Calu3 (cell line): ENCODE results near the gene NTM. TPM values are rescaled to one million over a fixed set of nuclear protein-coding genes. Genes with fewer than 3 reads are reported as not detected.

ENCODE experiments used
- BruUV-seq: library from RNA; stranded (reverse); fragments of 400-500 nt; replicated peaks from 2 replicates; lab custom pipeline; 2021; lab: Mats Ljungman, UMichigan
- CTCF ChIA-PET: fragments of 300-600 bp; sonication (Branson Sonifier 250); formaldehyde crosslinking; loops from one replicate; lab custom pipeline; 2022; ENCODE audit warnings: antibody characterized with exemption; lab: Charles Lee
- DNase-seq: peaks from one replicate; pipeline ENCODE4 v3.0.0; 2022
- H3K27ac Mint-ChIP-seq: one replicate; pipeline ENCODE4 v1.8.0; 2022; ENCODE audit warnings: mixed read lengths; ENCODE audit not compliant: unreplicated experiment
- H3K27me3 Mint-ChIP-seq: one replicate; pipeline ENCODE4 v1.8.0; 2022; ENCODE audit warnings: mixed read lengths; ENCODE audit not compliant: unreplicated experiment
- H3K36me3 Mint-ChIP-seq: one replicate; pipeline ENCODE4 v1.8.0; 2022; ENCODE audit warnings: mild to moderate bottlenecking, moderate library complexity, mixed read lengths; ENCODE audit not compliant: insufficient read depth, unreplicated experiment
- H3K4me1 Mint-ChIP-seq: one replicate; pipeline ENCODE4 v1.8.0; 2022; ENCODE audit warnings: mild to moderate bottlenecking, low read depth, mixed read lengths; ENCODE audit not compliant: unreplicated experiment
- H3K4me3 Mint-ChIP-seq: one replicate; pipeline ENCODE4 v1.8.0; 2022; ENCODE audit warnings: mild to moderate bottlenecking, low read depth, moderate library complexity, mixed read lengths; ENCODE audit not compliant: unreplicated experiment
- H3K9me3 Mint-ChIP-seq: one replicate; pipeline ENCODE4 v1.8.0; 2022; ENCODE audit warnings: low read depth, mixed read lengths; ENCODE audit not compliant: unreplicated experiment
- CTCF ChIP-seq: fragments of 200-600 bp; IDR thresholded peaks from one replicate; pipeline ENCODE4 v1.8.0; 2022; ENCODE audit warnings: antibody characterized with exemption; ENCODE audit not compliant: unreplicated experiment
- intact Hi-C: fragments of 100-400 bp; cut with micrococcal nuclease; formaldehyde crosslinking; loops from one replicate; pipeline ENCODE4 v1.10.0; 2022; ENCODE audit not compliant: unreplicated experiment
- total RNA-seq: library from RNA; stranded (reverse); gene quantifications from 2 replicates; pipeline ENCODE4 v1.2.3, GENCODE V29; 2022

Gene NTM
- total RNA-seq, 1 experiment from 2014 or later, result not detected

GRCh38 chr11:131942878-131943277 lies 572.5 kb downstream of the NTM start:
- Mint-ChIP-seq H3K36me3 (no peaks in the 10 kb centered on the region), H3K4me3 (no peak overlapping the region), H3K27me3 (no peaks in the 10 kb centered on the region), H3K9me3 (peaks cover 18% of the 10 kb centered on the region), H3K27ac (no peak overlapping the region), H3K4me1 (no peaks in the 10 kb centered on the region)
- BruUV-seq, result no TSS peak
- no peak for DNase-seq
- no peak for TF ChIP-seq CTCF
- intact Hi-C loops, result no loop called here
- CTCF ChIA-PET, result no interaction called here

GRCh38 chr11:131943295-131943694 lies 572.9 kb downstream of the NTM start:
- Mint-ChIP-seq H3K4me1 (no peaks in the 10 kb centered on the region), H3K9me3 (peaks cover 15% of the 10 kb centered on the region), H3K4me3 (no peak overlapping the region), H3K27me3 (no peaks in the 10 kb centered on the region), H3K36me3 (no peaks in the 10 kb centered on the region), H3K27ac (no peak overlapping the region)
- intact Hi-C loops, result no loop called here
- no peak for DNase-seq
- TF ChIP-seq CTCF, result no peak
- BruUV-seq, result no TSS peak
- CTCF ChIA-PET, result no interaction called here

- no TSS peak for BruUV-seq
- Mint-ChIP-seq H3K4me3 (no peak overlapping the region), H3K9me3 (peaks cover 7% of the 10 kb centered on the region), H3K27me3 (no peaks in the 10 kb centered on the region), H3K36me3 (no peaks in the 10 kb centered on the region), H3K4me1 (no peaks in the 10 kb centered on the region), H3K27ac (no peak overlapping the region)
- intact Hi-C loops, result no loop called here
- no peak for TF ChIP-seq CTCF
- DNase-seq, result no peak
- CTCF ChIA-PET, result no interaction called here
Observed at GRCh38 chr11:131944736-131945135, 574.3 kb downstream of the NTM start.

- Mint-ChIP-seq H3K9me3 (peaks cover 12% of the 10 kb centered on the region), H3K27me3 (no peaks in the 10 kb centered on the region), H3K27ac (no peak overlapping the region), H3K4me3 (no peak overlapping the region), H3K4me1 (no peaks in the 10 kb centered on the region), H3K36me3 (peaks cover 3% of the 10 kb centered on the region)
- no peak for DNase-seq
- intact Hi-C loops, result no loop called here
- no TSS peak for BruUV-seq
- no peak for TF ChIP-seq CTCF
- CTCF ChIA-PET, result no interaction called here
Observed at GRCh38 chr11:131945706-131946105, 575.3 kb downstream of the NTM start.

GRCh38 chr11:131947511-131947910 lies 577.1 kb downstream of the NTM start:
- H3K4me3 Mint-ChIP-seq, result no peak overlapping the region
- no peak overlapping the region for H3K27ac Mint-ChIP-seq
- BruUV-seq, result no TSS peak
- no peaks in the 10 kb centered on the region for H3K27me3 Mint-ChIP-seq
- CTCF ChIA-PET, result no interaction called here
- H3K36me3 Mint-ChIP-seq, result peaks cover 3% of the 10 kb centered on the region
- intact Hi-C loops, result no loop called here
- no peak for TF ChIP-seq CTCF
- no peaks in the 10 kb centered on the region for H3K4me1 Mint-ChIP-seq
- DNase-seq, result no peak
- peaks cover 18% of the 10 kb centered on the region for H3K9me3 Mint-ChIP-seq
